K562 (cell line): ENCODE measurements around the gene NRXN2. TPM values are rescaled to one million over a fixed set of nuclear protein-coding genes. Genes with fewer than 3 reads are reported as not detected.
A peak's percentile ranks its signal among the peaks of the same experiment; 100 is the strongest.

Experiments
- ATAC-seq: fragments of 200-7000 bp; cut with Tn5 transposase; 3 replicates; pipeline ENCODE4 v1.9.1; 2020; ENCODE audit warnings: moderate library complexity
- BruUV-seq: library from RNA; stranded (reverse); fragments of 400-500 nt; replicated peaks from 2 replicates; lab custom pipeline; 2021; lab: Mats Ljungman, UMichigan
- CTCF ChIA-PET: fragments of 300-600 bp; formaldehyde crosslinking; extraction: SDS; loops from one replicate; lab custom pipeline; 2021; ENCODE audit warnings: low intra/inter-chr PET ratio; lab: Yijun Ruan, JAX
- POLR2A ChIA-PET: fragments of 300-600, 350-650 bp; sonication (Branson Sonifier 250); formaldehyde crosslinking; extraction: SDS; loops from one replicate; lab custom pipeline; 2021; ENCODE audit warnings: antibody characterized with exemption, inconsistent platforms; lab: Yijun Ruan, JAX
- DNase-seq, 4 experiments: peaks; one replicate each; pipeline versions ENCODE4 v3.0.0 to v3.0.0-alpha.2; 2011 to 2018; ENCODE audit warnings: low spot score in 3 of 4, mixed read lengths in 3 of 4; ENCODE audit errors: extremely low read depth in 1 of 4
- FAIRE-seq: peaks from 2 replicates; lab custom pipeline; 2011; peaks lifted over from hg19 to GRCh38; lab: Jason Lieb, UNC
- H2AFZ ChIP-seq: 2 replicates; pipeline ENCODE4 v1.6.0; 2011; ENCODE audit warnings: low read depth, low read length, control low read depth, inconsistent platforms
- H3K27ac ChIP-seq: fragments of 200-600 bp; 3 replicates; pipeline ENCODE4 v1.8.0; 2011; ENCODE audit warnings: low read depth, mild to moderate bottlenecking, control low read depth, inconsistent platforms, low read length, moderate library complexity, mixed read lengths; ENCODE audit errors: extremely low read depth
- H3K27me3 ChIP-seq, 2 experiments: fragments of 300-600 bp in 1 of 2; 2 replicates in 1 of 2; 3 replicates in 1 of 2; pipeline versions ENCODE4 v1.6.0 to v1.8.0; 2011; ENCODE audit warnings: inconsistent platforms in 2 of 2, low read length in 2 of 2, mild to moderate bottlenecking in 1 of 2, mixed read lengths in 1 of 2, moderate library complexity in 1 of 2; ENCODE audit not compliant: control insufficient read depth in 2 of 2, insufficient read depth in 2 of 2
- H3K36me3 ChIP-seq: fragments of 300-600 bp; 3 replicates; pipeline ENCODE4 v1.8.0; 2011; ENCODE audit warnings: mild to moderate bottlenecking, low read length, inconsistent platforms; ENCODE audit not compliant: control insufficient read depth, insufficient read depth
- H3K4me1 ChIP-seq, 2 experiments: fragments of 200-600 bp in 1 of 2; replicated peaks in 1 of 2; 2 replicates in 1 of 2; 3 replicates in 1 of 2; pipeline versions ENCODE4 v1.5.1 to v1.8.0; 2011; ENCODE audit warnings: inconsistent platforms in 2 of 2, low read length in 2 of 2, mild to moderate bottlenecking in 1 of 2, mixed read lengths in 1 of 2, moderate library complexity in 1 of 2; ENCODE audit not compliant: control insufficient read depth in 2 of 2, insufficient read depth in 2 of 2
- H3K4me2 ChIP-seq: 2 replicates; pipeline ENCODE4 v1.6.1; 2011; ENCODE audit warnings: low read length, control low read depth, inconsistent platforms, mixed read lengths; ENCODE audit not compliant: insufficient read depth
- H3K4me3 ChIP-seq: fragments of 200-600 bp; sonication (generic), shearing (Covaris generic); 2 replicates; pipeline ENCODE4 v1.5.1; 2016; ENCODE audit warnings: control low read depth, inconsistent platforms
- H3K79me2 ChIP-seq: fragments of 200-600 bp; 3 replicates; pipeline ENCODE4 v1.8.0; 2011; ENCODE audit warnings: low read length, inconsistent platforms; ENCODE audit not compliant: control insufficient read depth, insufficient read depth
- H3K9ac ChIP-seq, 2 experiments: 2 replicates each; pipeline versions ENCODE4 v1.6.0 to v1.6.1; 2011; ENCODE audit warnings: low read depth in 2 of 2, low read length in 2 of 2, control low read depth in 1 of 2, inconsistent platforms in 1 of 2, mild to moderate bottlenecking in 1 of 2, mixed read lengths in 1 of 2; ENCODE audit not compliant: insufficient read depth in 1 of 2
- H3K9me1 ChIP-seq: one replicate; pipeline ENCODE4 v1.6.0; 2011; ENCODE audit warnings: inconsistent platforms, mild to moderate bottlenecking, low read length, moderate library complexity; ENCODE audit not compliant: control insufficient read depth, insufficient read depth
- H3K9me3 ChIP-seq: replicated peaks from 2 replicates; pipeline ENCODE4 v1.5.1; 2011; ENCODE audit warnings: low read depth, low read length, inconsistent platforms; ENCODE audit not compliant: control insufficient read depth, insufficient read depth
- H4K20me1 ChIP-seq: replicated peaks from 2 replicates; pipeline ENCODE4 v1.6.1; 2011; ENCODE audit warnings: low read length, inconsistent platforms, mixed read lengths; ENCODE audit not compliant: control insufficient read depth, insufficient read depth
- BCLAF1 ChIP-seq, 2 experiments: fragments of 450-650 bp in 1 of 2; IDR thresholded peaks; 2 replicates each; pipeline ENCODE4 v1.6.1; 2011 to 2017; ENCODE audit warnings: low read depth in 2 of 2, antibody characterized with exemption in 1 of 2, borderline replicate concordance in 1 of 2, low read length in 1 of 2, mild to moderate bottlenecking in 1 of 2, mixed read lengths in 1 of 2; ENCODE audit not compliant: control insufficient read depth in 1 of 2
- C11orf30 ChIP-seq: fragments of 450-650 bp; IDR thresholded peaks from 2 replicates; pipeline ENCODE4 v1.6.1; 2016; ENCODE audit warnings: low read depth, mild to moderate bottlenecking
- FOSL1 ChIP-seq: fragments of 200-800 bp; sonication (Bioruptor generic); conservative IDR thresholded peaks from 2 replicates; pipeline ENCODE4 v1.6.1; 2016; ENCODE audit warnings: missing genetic modification characterization, missing compliant biosample characterization
- FOXA3 ChIP-seq, 2 experiments: fragments of 450-650 bp in 1 of 2; sonication (generic) in 1 of 2; formaldehyde crosslinking; IDR thresholded peaks in 1 of 2; conservative IDR thresholded peaks in 1 of 2; 2 replicates each; pipeline versions ENCODE4 v1.4.0 to v1.8.0; 2020 to 2022; ENCODE audit warnings: mild to moderate bottlenecking in 2 of 2, missing genetic modification reagents in 1 of 2
- HIVEP1 ChIP-seq: fragments of 250-450 bp; sonication (Bioruptor Pico); IDR thresholded peaks from 2 replicates; pipeline ENCODE4 v1.4.0; 2020; ENCODE audit warnings: mild to moderate bottlenecking
- KLF6 ChIP-seq: fragments of 250-450 bp; sonication (Bioruptor Pico); IDR thresholded peaks from 2 replicates; pipeline ENCODE4 v1.4.0; 2020; ENCODE audit warnings: mild to moderate bottlenecking, moderate library complexity, borderline replicate concordance
- NFE2 ChIP-seq: IDR thresholded peaks from 2 replicates; pipeline ENCODE4 v1.6.1; 2014; ENCODE audit warnings: antibody characterized with exemption, low read depth
- NFIC ChIP-seq: fragments of 450-650 bp; IDR thresholded peaks from 2 replicates; pipeline ENCODE4 v1.6.1; 2017; ENCODE audit warnings: mild to moderate bottlenecking, inconsistent platforms
- POLR3G ChIP-seq: IDR thresholded peaks from 2 replicates; pipeline ENCODE4 v1.6.1; 2011; ENCODE audit not compliant: insufficient read length, insufficient replicate concordance; ENCODE audit errors: extremely low read depth
- PTTG1 ChIP-seq: fragments of 450-650 bp; IDR thresholded peaks from 2 replicates; pipeline ENCODE4 v1.6.1; 2016; ENCODE audit warnings: low read depth, mild to moderate bottlenecking, missing genetic modification characterization, missing compliant biosample characterization
- STAT5B ChIP-seq: fragments of 250-450 bp; sonication (Bioruptor Pico); IDR thresholded peaks from 2 replicates; pipeline ENCODE4 v1.8.0; 2021; ENCODE audit warnings: mild to moderate bottlenecking, inconsistent platforms
- TAF15 ChIP-seq: fragments of 200-400 bp; formaldehyde crosslinking; IDR thresholded peaks from 2 replicates; pipeline ENCODE4 v1.6.1; 2017; ENCODE audit warnings: mild to moderate bottlenecking, low read depth, low read length, moderate library complexity
- TCF7 ChIP-seq: sonication (generic); IDR thresholded peaks from 2 replicates; pipeline ENCODE4 v1.6.1; 2016; ENCODE audit warnings: antibody characterized with exemption, borderline replicate concordance
- TGIF2 ChIP-seq: sonication (generic); formaldehyde crosslinking; IDR thresholded peaks from 2 replicates; pipeline ENCODE4 v1.8.1; 2022; ENCODE audit warnings: mild to moderate bottlenecking, missing genetic modification reagents, moderate library complexity
- ZFP36 ChIP-seq: fragments of 150-350 bp; IDR thresholded peaks from 2 replicates; pipeline ENCODE4 v1.6.1; 2018; ENCODE audit warnings: low read length, low read depth; ENCODE audit not compliant: partially characterized antibody
- WGBS: fragments of 100-300 bp; shearing (Covaris generic); methylation state at CpG from one replicate; pipeline ENCODE4 v1.1.6; 2016; ENCODE audit warnings: low coverage, mixed read lengths; ENCODE audit not compliant: insufficient coverage; ENCODE audit errors: missing lambda C conversion rate; 5-methylcytosine and 5-hydroxymethylcytosine counted together
- in situ Hi-C: fragments of 300-500 bp; cut with MboI; formaldehyde crosslinking; loops from 4 replicates; pipeline ENCODE4 v1.15.0; 2018; ENCODE audit warnings: inconsistent platforms, mixed read lengths
- intact Hi-C: fragments of 100-400 bp; cut with micrococcal nuclease; formaldehyde crosslinking; loops from 2 replicates; pipeline ENCODE4 v1.14.2; 2022
- polyA plus RNA-seq, 8 experiments: library from polyadenylated mRNA; depleted of rRNA in 4 of 8; stranded (reverse) in 5 of 8; unstranded in 3 of 8; fragments of >200 nt; fragmentation: Nextera tagmentation in 2 of 8; fragmentation: Illumina TruSeq in 1 of 8; extraction: Ambion mirVana in 2 of 8; extraction: Trizol in 1 of 8; gene quantifications; 2 replicates each; pipeline versions ENCODE4 v1.2.1 to v1.2.3, GENCODE V29; 2011 to 2014; ENCODE audit warnings: inconsistent platforms in 1 of 8, missing spikeins in 1 of 8
- total RNA-seq, 7 experiments: library from RNA; depleted of rRNA in 6 of 7; stranded (reverse); fragments of >200 nt in 6 of 7; fragmentation: Illumina TruSeq in 2 of 7; extraction: Trizol in 2 of 7; gene quantifications; 2 replicates each; pipeline versions ENCODE4 v1.2.1 to v1.2.3, GENCODE V29; 2011 to 2021; ENCODE audit warnings: low replicate concordance in 1 of 7
- TF ChIP-seq, protein P1 (sequence below), 2 experiments: fragments of 450-650 bp in 1 of 2; sonication (generic) in 1 of 2; formaldehyde crosslinking in 1 of 2; IDR thresholded peaks in 1 of 2; conservative IDR thresholded peaks in 1 of 2; 2 replicates each; pipeline versions ENCODE4 v1.6.1 to v1.8.1; 2016 to 2023; ENCODE audit warnings: mild to moderate bottlenecking in 2 of 2, moderate library complexity in 2 of 2, inconsistent platforms in 1 of 2, missing genetic modification reagents in 1 of 2
- TF ChIP-seq, protein P2 (sequence below): fragments of 450-650 bp; formaldehyde crosslinking; IDR thresholded peaks from 2 replicates; pipeline ENCODE4 v1.4.0; 2022; ENCODE audit warnings: missing genetic modification characterization

NRXN2 gene
- total and polyA plus RNA-seq, 9 of the 15 experiments (the other 6 are each of a cell fraction or from before 2014, with no cell fraction given) = 0.07 to 0.47 (median 0.15) TPM; not detected in 4

DNA sequence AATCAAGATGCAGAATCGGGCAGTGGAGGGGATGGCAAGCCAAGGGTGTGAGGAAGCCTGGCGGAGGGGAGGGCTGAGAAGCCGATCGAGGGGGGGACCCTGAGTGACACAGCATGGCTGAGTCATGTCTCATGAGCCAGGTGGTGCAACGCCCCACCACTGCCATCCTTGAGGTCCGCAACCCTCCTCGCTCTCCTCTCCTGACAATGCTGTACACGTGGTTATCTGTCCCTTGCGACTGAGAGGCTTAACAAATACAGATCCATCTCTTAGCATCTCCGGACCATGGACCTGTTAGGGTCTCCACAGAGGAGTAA, 117.8 kb downstream of the NRXN2 start:
- H3K36me3 ChIP-seq = no peaks in the 10 kb centered on the region
- no peaks in the 10 kb centered on the region for H3K9me1 ChIP-seq
- intact Hi-C loops (no loop called here), in situ Hi-C loops (no loop called here)
- H3K27ac ChIP-seq = no peak overlapping the region
- no peak overlapping the region for H2AFZ ChIP-seq
- H3K9me3 ChIP-seq = no peaks in the 10 kb centered on the region
- no peak overlapping the region for H3K4me3 ChIP-seq
- ATAC-seq (no peak), DNase-seq (peak in 3 of 4 experiments; percentile 30 to 55 (median 53)), FAIRE-seq (no peak)
- WGBS = 9% methylated on average over 9 of the region's 10 CpGs
- H3K9ac ChIP-seq = peak overlapping the region in 1 of 2 experiments; percentile 46; a peak in 1 of 4 replicates
- H3K4me2 ChIP-seq = peak overlapping the region; percentile 30; the same call in 1 of the 2 replicates
- ChIA-PET CTCF (interaction anchor here (0.6 kb wide), 1 partner anchor 52 kb away, joined by 3 read pairs; no protein-coding TSS in a partner anchor), POLR2A (interaction anchor here (0.6 to 1.2 kb wide), 2 partner anchors 20 to 120 kb away, joined by 3 to 4 read pairs; no protein-coding TSS in a partner anchor)
- no TSS peak for BruUV-seq
- H3K79me2 ChIP-seq = no peaks in the 10 kb centered on the region
- peaks cover 0 to 23% of the 10 kb centered on the region in 2 experiments; a peak in 3 of 5 replicates for H3K4me1 ChIP-seq
- peaks cover 10% of the 10 kb centered on the region for H4K20me1 ChIP-seq
- H3K27me3 ChIP-seq = peaks cover 7 to 43% of the 10 kb centered on the region in 2 experiments; a peak in 4 of 5 replicates
- TF ChIP-seq POLR3G = no peak
- TF ChIP-seq BCLAF1 (IDR thresholded peaks at IDR 0.05; ENCODE audit: borderline replicate concordance in 1 of 2, control insufficient read depth in 1 of 2, low read depth in 2 of 2, low read length in 1 of 2) = no peak
- no peak for TF ChIP-seq FOXA3 (CRISPR knock-in tag; conservative IDR thresholded peaks at IDR 0.05 in 1 of 2, IDR thresholded peaks at IDR 0.05 in 1 of 2)
- TF ChIP-seq FOSL1 (tag) = peak; percentile 56
- TF ChIP-seq STAT5B (CRISPR knock-in tag) = no peak
- TF ChIP-seq TGIF2 = no peak
- TF ChIP-seq, protein P1, sequence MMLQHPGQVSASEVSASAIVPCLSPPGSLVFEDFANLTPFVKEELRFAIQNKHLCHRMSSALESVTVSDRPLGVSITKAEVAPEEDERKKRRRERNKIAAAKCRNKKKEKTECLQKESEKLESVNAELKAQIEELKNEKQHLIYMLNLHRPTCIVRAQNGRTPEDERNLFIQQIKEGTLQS (IDR thresholded peaks at IDR 0.05) = peak; percentile 27; the same call in 1 of the 2 replicates
- TF ChIP-seq, protein P1 (CRISPR knock-in tag; conservative IDR thresholded peaks at IDR 0.05) = no peak
- no peak for TF ChIP-seq ZFP36
- no peak for TF ChIP-seq HIVEP1
- no peak for TF ChIP-seq TCF7
- no peak for TF ChIP-seq TAF15
- peak; percentile 36; the same call in 1 of the 2 replicates for TF ChIP-seq C11orf30
- peak; percentile 21; the same call in 1 of the 2 replicates for TF ChIP-seq NFE2
- no peak for TF ChIP-seq KLF6
- TF ChIP-seq PTTG1 (tag) = no peak
- TF ChIP-seq NFIC = peak; percentile 44; the same call in 1 of the 2 replicates
- TF ChIP-seq, protein P2, sequence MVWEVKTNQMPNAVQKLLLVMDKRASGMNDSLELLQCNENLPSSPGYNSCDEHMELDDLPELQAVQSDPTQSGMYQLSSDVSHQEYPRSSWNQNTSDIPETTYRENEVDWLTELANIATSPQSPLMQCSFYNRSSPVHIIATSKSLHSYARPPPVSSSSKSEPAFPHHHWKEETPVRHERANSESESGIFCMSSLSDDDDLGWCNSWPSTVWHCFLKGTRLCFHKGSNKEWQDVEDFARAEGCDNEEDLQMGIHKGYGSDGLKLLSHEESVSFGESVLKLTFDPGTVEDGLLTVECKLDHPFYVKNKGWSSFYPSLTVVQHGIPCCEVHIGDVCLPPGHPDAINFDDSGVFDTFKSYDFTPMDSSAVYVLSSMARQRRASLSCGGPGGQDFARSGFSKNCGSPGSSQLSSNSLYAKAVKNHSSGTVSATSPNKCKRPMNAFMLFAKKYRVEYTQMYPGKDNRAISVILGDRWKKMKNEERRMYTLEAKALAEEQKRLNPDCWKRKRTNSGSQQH (CRISPR knock-in tag) = no peak
